B cell (primary cell): ENCODE results near the gene PHF20.

ENCODE experiments used
- CTCF ChIP-seq: fragments of 200-600 bp; IDR thresholded peaks from one replicate; pipeline ENCODE4 v1.8.0; 2022; ENCODE audit warnings: antibody characterized with exemption, mild to moderate bottlenecking
- EZH2 ChIP-seq: IDR thresholded peaks from 2 replicates; pipeline ENCODE4 v1.6.1; 2012; ENCODE audit warnings: borderline replicate concordance, low read depth, mild to moderate bottlenecking, moderate library complexity, low read length; ENCODE audit not compliant: insufficient read depth, poor library complexity, severe bottlenecking

DNA sequence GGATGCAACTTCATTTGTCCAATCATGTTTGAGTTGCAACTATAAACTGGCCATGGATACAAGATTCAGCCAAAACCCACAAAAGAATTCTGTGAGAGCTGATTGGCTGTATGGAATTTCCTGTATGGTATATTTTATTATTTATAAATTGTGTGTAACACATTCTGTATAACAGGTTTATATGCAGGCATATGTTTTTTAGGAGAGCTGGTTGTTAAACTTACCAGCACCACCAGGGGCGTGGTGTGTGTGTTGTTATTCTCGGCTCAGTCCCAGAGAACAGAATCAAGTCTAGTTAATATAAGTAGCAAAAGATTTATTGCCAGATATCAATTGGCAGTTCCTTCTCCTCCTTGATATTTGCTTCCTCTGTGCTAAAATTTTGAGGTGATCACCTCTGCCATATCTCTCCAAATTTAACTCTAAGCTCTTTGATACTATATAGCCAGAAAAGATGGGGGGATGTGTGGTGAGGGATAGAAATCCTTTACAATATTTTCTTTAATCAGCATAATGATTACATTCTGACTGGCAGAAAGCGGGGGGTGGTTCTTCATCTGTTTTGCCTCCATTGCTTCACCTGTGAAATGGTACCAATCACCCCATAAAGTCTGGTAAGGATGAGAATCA lies 219.4 kb downstream of the PHF20 start:
- TF ChIP-seq CTCF (peak; percentile 64), EZH2 (no peak)
